SIG-M5 (cell line): ENCODE measurements around the gene SP2.

Experiments
- DNase-seq: peaks from one replicate; lab custom pipeline; 2025; lab: John Stamatoyannopoulos, UW

Gene SP2

GRCh38 chr17:47889734-47890529 is 6.1 kb upstream of the SP2 start:
- DNase-seq = no peak

GRCh38 chr17:47891545-47892088 is 4.4 kb upstream of the SP2 start:
- no peak for DNase-seq

- no peak for DNase-seq
Observed at GRCh38 chr17:47894498-47895346, 1.3 kb upstream of the SP2 start.

GRCh38 chr17:47895347-47895855 is 635 bp upstream of the SP2 start:
- DNase-seq = no peak

GRCh38 chr17:47896672-47897490 is 845 bp downstream of the SP2 start:
- no peak for DNase-seq

- DNase-seq = no peak
Observed at GRCh38 chr17:47897561-47897960, 1.5 kb downstream of the SP2 start.

- DNase-seq = peak; percentile 36
Observed at GRCh38 chr17:47898241-47898640, 2.2 kb downstream of the SP2 start.

- no peak for DNase-seq
Observed at GRCh38 chr17:47899643-47900042, 3.6 kb downstream of the SP2 start.

- DNase-seq = no peak
Observed at GRCh38 chr17:47901423-47901822, 5.4 kb downstream of the SP2 start.

- DNase-seq = no peak
Observed at GRCh38 chr17:47902039-47902744, 6.2 kb downstream of the SP2 start.

GRCh38 chr17:47905221-47905733 is 9.2 kb downstream of the SP2 start:
- DNase-seq = no peak

GRCh38 chr17:47906443-47906842 is 10.4 kb downstream of the SP2 start:
- no peak for DNase-seq

- DNase-seq = no peak
Observed at GRCh38 chr17:47907932-47908562, 12.0 kb downstream of the SP2 start.

GRCh38 chr17:47913050-47913449 is 17.0 kb downstream of the SP2 start:
- DNase-seq = no peak

- DNase-seq = no peak
Observed at GRCh38 chr17:47914306-47914948, 18.4 kb downstream of the SP2 start.

- no peak for DNase-seq
Observed at GRCh38 chr17:47915776-47916398, 19.9 kb downstream of the SP2 start.

GRCh38 chr17:47916489-47917208 is 20.6 kb downstream of the SP2 start:
- no peak for DNase-seq

GRCh38 chr17:47917581-47917980 is 21.5 kb downstream of the SP2 start:
- no peak for DNase-seq

- DNase-seq = no peak
Observed at GRCh38 chr17:47918006-47918405, 22.0 kb downstream of the SP2 start.
